ENCODE results near the gene IRAG1.

IRAG1 gene

GRCh38 chr11:10646005-10646404 is 47.5 kb downstream of the IRAG1 start:
- no peak for DNase-seq (ENCODE audit: low read depth)

- no peak for DNase-seq (ENCODE audit: low read depth)
Observed at GRCh38 chr11:10645212-10645795, 48.3 kb downstream of the IRAG1 start.

Measured in activated T-cell treated with anti-CD3 and anti-CD28 coated beads for 48 hours (primary cell).